Glutamatergic neuron (in vitro differentiated cells): ENCODE data around the gene ARRDC1. TPM values are rescaled to one million over a fixed set of nuclear protein-coding genes. Genes with fewer than 3 reads are reported as not detected.
A peak's percentile ranks its signal among the peaks of the same experiment; 100 is the strongest.
"Not testable (repeated sequence)": the region's sequence is repeated elsewhere in the genome, so short reads cannot be mapped to it uniquely, and the experiment has no call there.

ENCODE experiments used
- DNase-seq: peaks from one replicate; pipeline ENCODE4 v3.0.0; 2022
- H3K27ac Mint-ChIP-seq: one replicate; pipeline ENCODE4 v1.8.0; 2020; ENCODE audit warnings: mild to moderate bottlenecking, mixed read lengths, inconsistent platforms; ENCODE audit not compliant: unreplicated experiment
- H3K27me3 Mint-ChIP-seq: one replicate; pipeline ENCODE4 v1.8.0; 2020; ENCODE audit warnings: mild to moderate bottlenecking, moderate library complexity, mixed read lengths, inconsistent platforms; ENCODE audit not compliant: unreplicated experiment
- H3K36me3 Mint-ChIP-seq: one replicate; pipeline ENCODE4 v1.8.0; 2020; ENCODE audit warnings: mild to moderate bottlenecking, mixed read lengths, inconsistent platforms; ENCODE audit not compliant: unreplicated experiment
- H3K4me1 Mint-ChIP-seq: one replicate; pipeline ENCODE4 v1.8.0; 2020; ENCODE audit warnings: mild to moderate bottlenecking, low read depth, mixed read lengths, inconsistent platforms; ENCODE audit not compliant: unreplicated experiment
- H3K4me3 Mint-ChIP-seq: one replicate; pipeline ENCODE4 v1.8.0; 2020; ENCODE audit warnings: mild to moderate bottlenecking, mixed read lengths, inconsistent platforms; ENCODE audit not compliant: unreplicated experiment
- H3K9me3 Mint-ChIP-seq: one replicate; pipeline ENCODE4 v1.8.0; 2020; ENCODE audit warnings: mild to moderate bottlenecking, moderate library complexity, mixed read lengths, inconsistent platforms; ENCODE audit not compliant: unreplicated experiment
- CTCF ChIP-seq: fragments of 200-600 bp; sonication (generic); IDR thresholded peaks from one replicate; pipeline ENCODE4 v1.5.0; 2021; ENCODE audit not compliant: partially characterized antibody, unreplicated experiment
- total RNA-seq: library from RNA; stranded (reverse); fragmentation: NEBNext Ultra II Directional; extraction: Animal tissue kit (Norgen Biotek cat#: 25700); gene quantifications from one replicate; pipeline ENCODE4 v1.2.1, GENCODE V29; 2021; ENCODE audit not compliant: unreplicated experiment

The ARRDC1 gene
- total RNA-seq, 1 donor from 2014 or later = 22.5 TPM

- Mint-ChIP-seq H3K36me3 (no peaks in the 10 kb centered on the region), H3K4me3 (peak overlapping the region; percentile 99), H3K4me1 (peaks cover 8% of the 10 kb centered on the region), H3K9me3 (peaks cover 21% of the 10 kb centered on the region), H3K27ac (no peak overlapping the region), H3K27me3 (peaks cover 16% of the 10 kb centered on the region)
- peak; percentile 62 for TF ChIP-seq CTCF
- DNase-seq = no peak
These were observed 15.8 kb downstream of the ARRDC1 start for GRCh38 chr9:137621131-137621757.

GRCh38 chr9:137622211-137622610, 16.7 kb downstream of the ARRDC1 start:
- H3K4me3 Mint-ChIP-seq, DNase-seq, H3K36me3 Mint-ChIP-seq, H3K4me1 Mint-ChIP-seq, H3K27ac Mint-ChIP-seq: not testable (repeated sequence)
- Mint-ChIP-seq H3K27me3 (peaks cover 15% of the 10 kb centered on the region), H3K9me3 (peaks cover 21% of the 10 kb centered on the region)

GRCh38 chr9:137626464-137626863, 21.0 kb downstream of the ARRDC1 start:
- no peaks in the 10 kb centered on the region for H3K36me3 Mint-ChIP-seq
- no peak for TF ChIP-seq CTCF
- no peak overlapping the region for H3K4me3 Mint-ChIP-seq
- H3K4me1 Mint-ChIP-seq = peaks cover 4% of the 10 kb centered on the region
- DNase-seq = no peak
- peaks cover 6% of the 10 kb centered on the region for H3K27me3 Mint-ChIP-seq
- peaks cover 3% of the 10 kb centered on the region for H3K9me3 Mint-ChIP-seq
- no peak overlapping the region for H3K27ac Mint-ChIP-seq

- not testable (repeated sequence) for H3K27ac Mint-ChIP-seq, H3K36me3 Mint-ChIP-seq, H3K27me3 Mint-ChIP-seq, H3K4me1 Mint-ChIP-seq, H3K9me3 Mint-ChIP-seq, DNase-seq, H3K4me3 Mint-ChIP-seq
These were observed 21.9 kb downstream of the ARRDC1 start for GRCh38 chr9:137627406-137627805.

- Mint-ChIP-seq H3K4me3 (no peak overlapping the region), H3K27me3 (peaks cover 2% of the 10 kb centered on the region), H3K9me3 (peaks cover 1% of the 10 kb centered on the region), H3K4me1 (peaks cover 9% of the 10 kb centered on the region), H3K36me3 (no peaks in the 10 kb centered on the region), H3K27ac (no peak overlapping the region)
- no peak for TF ChIP-seq CTCF
- DNase-seq = no peak
These were observed 24.6 kb downstream of the ARRDC1 start for GRCh38 chr9:137630126-137630525.

GRCh38 chr9:137630679-137631078, 25.2 kb downstream of the ARRDC1 start:
- Mint-ChIP-seq H3K4me3 (no peak overlapping the region), H3K4me1 (peaks cover 9% of the 10 kb centered on the region), H3K27ac (no peak overlapping the region), H3K27me3 (no peaks in the 10 kb centered on the region), H3K36me3 (no peaks in the 10 kb centered on the region), H3K9me3 (no peaks in the 10 kb centered on the region)
- no peak for TF ChIP-seq CTCF
- DNase-seq = no peak
